ENCODE data around the gene CRISPLD2. TPM values are rescaled to one million over a fixed set of nuclear protein-coding genes. Genes with fewer than 3 reads are reported as not detected.

CRISPLD2 gene
- total RNA-seq, 2 donors from 2014 or later: 27.5 to 129 TPM

DNA sequence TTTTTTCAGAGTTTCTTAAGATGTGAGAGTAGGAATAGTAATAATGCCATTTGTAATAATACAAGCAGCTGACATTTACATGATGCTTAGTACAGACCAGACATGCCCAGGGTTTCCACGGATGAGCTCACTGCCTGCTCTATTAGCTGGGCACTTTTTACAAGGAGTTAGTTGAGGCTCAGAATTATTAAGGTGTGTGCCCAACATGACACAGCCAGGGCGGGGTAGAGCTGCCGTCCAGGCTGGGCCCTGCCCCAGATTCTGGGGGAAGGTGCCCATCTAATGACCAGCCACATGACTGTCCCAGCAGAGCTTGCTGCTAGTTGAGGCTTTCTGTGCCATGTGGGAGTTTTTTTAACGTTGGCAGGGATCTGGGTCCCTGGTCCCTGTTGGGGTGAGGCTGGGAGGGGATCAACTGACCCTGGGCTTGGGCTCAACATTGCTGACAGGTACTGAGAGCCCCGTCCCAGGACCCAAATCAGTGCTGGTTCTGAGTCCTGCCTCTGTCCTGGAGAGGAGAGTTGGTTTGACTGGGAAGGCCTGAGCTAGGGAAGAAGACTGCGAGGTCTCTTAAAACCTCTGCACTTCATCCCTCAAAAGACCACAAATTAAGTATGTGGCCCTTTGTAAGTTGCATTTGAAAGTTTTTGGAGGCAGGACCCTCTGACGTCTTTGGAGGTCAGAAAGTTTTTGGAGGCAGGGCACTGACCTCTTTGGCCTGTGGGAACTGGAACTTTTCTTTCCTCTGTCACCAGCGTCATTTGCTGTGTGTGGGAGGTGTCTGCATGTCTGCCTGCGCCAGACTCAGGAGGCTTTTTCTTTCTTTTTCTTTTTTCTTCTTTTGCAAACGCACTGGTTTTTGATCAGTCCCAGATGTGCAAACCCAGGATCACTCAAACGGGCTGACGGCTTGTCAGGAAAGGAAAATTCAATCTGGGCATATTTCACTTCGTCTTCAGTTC, 2.2 kb downstream of the CRISPLD2 start:
- Histone ChIP-seq H3K27ac (peak overlapping the region in 2 of 4 donors; percentile 30 to 38), H3K9me3 (no peaks in the 10 kb centered on the region), H3K4me3 (no peak overlapping the region), H3K4me1 (peaks cover 11% of the 10 kb centered on the region), H3K27me3 (peaks cover 0 to 8% of the 10 kb centered on the region in 2 donors), H3K36me3 (replicated peaks in 1 of 2; ENCODE audit: insufficient read depth in 1 of 2, low read depth in 2 of 2) (no peaks in the 10 kb centered on the region)
- TF ChIP-seq, protein P1, sequence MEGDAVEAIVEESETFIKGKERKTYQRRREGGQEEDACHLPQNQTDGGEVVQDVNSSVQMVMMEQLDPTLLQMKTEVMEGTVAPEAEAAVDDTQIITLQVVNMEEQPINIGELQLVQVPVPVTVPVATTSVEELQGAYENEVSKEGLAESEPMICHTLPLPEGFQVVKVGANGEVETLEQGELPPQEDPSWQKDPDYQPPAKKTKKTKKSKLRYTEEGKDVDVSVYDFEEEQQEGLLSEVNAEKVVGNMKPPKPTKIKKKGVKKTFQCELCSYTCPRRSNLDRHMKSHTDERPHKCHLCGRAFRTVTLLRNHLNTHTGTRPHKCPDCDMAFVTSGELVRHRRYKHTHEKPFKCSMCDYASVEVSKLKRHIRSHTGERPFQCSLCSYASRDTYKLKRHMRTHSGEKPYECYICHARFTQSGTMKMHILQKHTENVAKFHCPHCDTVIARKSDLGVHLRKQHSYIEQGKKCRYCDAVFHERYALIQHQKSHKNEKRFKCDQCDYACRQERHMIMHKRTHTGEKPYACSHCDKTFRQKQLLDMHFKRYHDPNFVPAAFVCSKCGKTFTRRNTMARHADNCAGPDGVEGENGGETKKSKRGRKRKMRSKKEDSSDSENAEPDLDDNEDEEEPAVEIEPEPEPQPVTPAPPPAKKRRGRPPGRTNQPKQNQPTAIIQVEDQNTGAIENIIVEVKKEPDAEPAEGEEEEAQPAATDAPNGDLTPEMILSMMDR (IDR thresholded peaks at IDR 0.05): no peak
- peak in 2 of 3 donors; percentile 19 to 54 for TF ChIP-seq POLR2A (IDR thresholded peaks at IDR 0.05)
- intact Hi-C loops (cut with DNase I): no loop called here
- WGBS, 2 donors: 61 to 65% methylated on average over 12 to 13 of the region's 13 CpGs
- peak in 1 of 4 donors; percentile 33 for DNase-seq
- ATAC-seq: no peak

DNA sequence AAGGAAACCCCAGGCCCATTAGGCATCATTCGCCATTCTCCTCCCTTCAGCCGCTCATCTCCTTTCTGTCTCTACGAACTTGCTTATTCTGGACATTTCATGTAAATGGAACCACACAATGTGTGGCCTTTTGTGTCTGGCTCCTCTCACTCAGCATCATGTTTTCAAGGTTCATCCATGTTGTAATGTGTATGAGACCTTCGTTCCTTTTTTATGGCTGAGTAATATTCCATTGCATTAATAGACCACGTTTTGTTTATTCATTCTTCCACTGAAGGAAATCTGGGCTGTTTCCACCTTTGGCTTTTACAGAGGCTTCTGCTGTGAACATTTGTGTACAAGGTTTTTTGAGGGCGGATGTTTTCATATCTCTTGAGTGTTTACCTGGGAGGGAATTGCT, 3.2 kb downstream of the CRISPLD2 start:
- Histone ChIP-seq H3K9me3 (no peaks in the 10 kb centered on the region), H3K4me3 (no peak overlapping the region), H3K36me3 (replicated peaks in 1 of 2; ENCODE audit: insufficient read depth in 1 of 2, low read depth in 2 of 2) (no peaks in the 10 kb centered on the region), H3K27ac (peak overlapping the region in 3 of 4 donors; percentile 23 to 35 (median 30)), H3K4me1 (peaks cover 11% of the 10 kb centered on the region), H3K27me3 (peaks cover 0 to 8% of the 10 kb centered on the region in 2 donors)
- DNase-seq (no peak), ATAC-seq (no peak)
- intact Hi-C loops (cut with DNase I): no loop called here
- no peak for TF ChIP-seq POLR2A (IDR thresholded peaks at IDR 0.05)
- TF ChIP-seq, protein P1 (IDR thresholded peaks at IDR 0.05): no peak
- 85 to 88% methylated on average over 6 of the region's 6 CpGs for WGBS, 2 donors

DNA sequence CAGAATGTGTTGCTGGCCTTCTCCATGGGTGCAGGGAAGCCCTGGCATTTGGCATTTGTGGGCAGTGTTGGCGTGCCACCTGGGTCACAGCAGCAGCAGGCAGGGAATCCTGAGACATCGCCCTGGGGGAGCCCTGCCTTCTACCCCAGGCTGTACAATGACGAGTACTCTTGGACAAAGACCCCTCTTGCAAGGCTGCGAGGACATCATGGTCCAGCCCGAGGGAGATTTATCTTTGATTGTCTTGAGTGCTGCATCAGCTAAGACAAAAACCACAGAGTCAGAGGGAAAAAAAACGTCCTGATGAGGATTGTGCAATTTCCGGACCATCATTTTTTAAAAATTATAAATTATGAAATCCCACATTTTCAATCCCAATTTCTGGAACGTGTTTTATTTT, 3.7 kb downstream of the CRISPLD2 start:
- Histone ChIP-seq H3K36me3 (replicated peaks in 1 of 2; ENCODE audit: insufficient read depth in 1 of 2, low read depth in 2 of 2) (no peaks in the 10 kb centered on the region), H3K27me3 (peaks cover 0 to 8% of the 10 kb centered on the region in 2 donors), H3K9me3 (no peaks in the 10 kb centered on the region), H3K4me3 (no peak overlapping the region), H3K4me1 (peaks cover 11% of the 10 kb centered on the region), H3K27ac (peak overlapping the region in 1 of 4 donors; percentile 23)
- no peak for TF ChIP-seq POLR2A (IDR thresholded peaks at IDR 0.05)
- TF ChIP-seq, protein P1 (IDR thresholded peaks at IDR 0.05): no peak
- ATAC-seq (no peak), DNase-seq (peak in 1 of 4 donors; percentile 38)
- intact Hi-C loops (cut with DNase I): no loop called here
- WGBS, 2 donors: 45 to 51% methylated on average over 8 of the region's 8 CpGs

DNA sequence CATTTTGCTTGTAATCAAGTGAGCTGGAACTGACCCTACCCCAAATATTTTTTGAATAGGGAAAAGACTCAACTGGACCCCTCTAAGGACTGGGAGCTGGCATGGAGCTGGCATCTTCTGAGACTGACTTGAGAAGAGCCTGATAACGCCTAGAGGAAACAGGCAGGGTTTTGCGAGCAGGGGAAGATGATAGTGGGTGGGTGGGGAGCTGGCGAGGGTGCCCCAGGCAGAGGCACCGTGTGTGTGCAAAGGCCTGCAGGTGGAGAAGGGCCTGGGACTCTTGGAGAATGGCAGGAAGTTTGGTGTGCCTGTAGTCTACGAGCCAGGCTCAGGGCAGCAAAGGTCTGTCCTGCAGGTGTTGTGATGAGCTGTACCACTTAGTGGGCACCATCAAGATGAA, 4.1 kb downstream of the CRISPLD2 start:
- no peak overlapping the region for H3K4me3 ChIP-seq
- peaks cover 11% of the 10 kb centered on the region for H3K4me1 ChIP-seq
- H3K9me3 ChIP-seq: no peaks in the 10 kb centered on the region
- intact Hi-C loops (cut with DNase I): no loop called here
- DNase-seq (no peak), ATAC-seq (no peak)
- 41 to 68% methylated on average over 5 of the region's 5 CpGs for WGBS, 2 donors
- H3K36me3 ChIP-seq (replicated peaks in 1 of 2; ENCODE audit: insufficient read depth in 1 of 2, low read depth in 2 of 2): no peaks in the 10 kb centered on the region
- peaks cover 0 to 8% of the 10 kb centered on the region in 2 donors for H3K27me3 ChIP-seq
- peak overlapping the region in 1 of 4 donors; percentile 38 for H3K27ac ChIP-seq
- TF ChIP-seq, protein P1 (IDR thresholded peaks at IDR 0.05): no peak
- no peak for TF ChIP-seq POLR2A (IDR thresholded peaks at IDR 0.05)

Measured in body of pancreas (tissue), 4 donors.